WERI-Rb-1 (cell line): ENCODE measurements around the gene NDUFA13.

Experiments
- DNase-seq: peaks from one replicate; pipeline ENCODE4 v3.0.0-alpha.2; 2020
- H3K27ac ChIP-seq: fragments of 250-450 bp; sonication (Bioruptor Pico); 2 replicates; pipeline ENCODE4 v1.5.1; 2020; ENCODE audit warnings: mild to moderate bottlenecking, moderate library complexity
- H3K27me3 ChIP-seq: fragments of 250-450 bp; sonication (Bioruptor Pico); 2 replicates; pipeline ENCODE4 v1.5.1; 2021; ENCODE audit warnings: mild to moderate bottlenecking, low read depth, moderate library complexity; ENCODE audit not compliant: insufficient read depth, severe bottlenecking
- H3K36me3 ChIP-seq: fragments of 250-450 bp; sonication (Bioruptor Pico); 2 replicates; pipeline ENCODE4 v1.5.1; 2020; ENCODE audit warnings: mild to moderate bottlenecking, moderate library complexity
- H3K4me3 ChIP-seq: 2 replicates; pipeline ENCODE4 v1.5.1; 2011; ENCODE audit warnings: low read depth, mild to moderate bottlenecking, control low read depth, low read length
- H3K9me3 ChIP-seq: fragments of 250-450 bp; sonication (Bioruptor Pico); 2 replicates; pipeline ENCODE4 v1.5.1; 2021; ENCODE audit warnings: mild to moderate bottlenecking, moderate library complexity; ENCODE audit not compliant: severe bottlenecking
- TF ChIP-seq, protein P1 (sequence below): IDR thresholded peaks from 2 replicates; pipeline ENCODE4 v1.5.1; 2011; ENCODE audit warnings: low read depth, mild to moderate bottlenecking, control low read depth, inconsistent platforms, low read length

Gene NDUFA13

DNA sequence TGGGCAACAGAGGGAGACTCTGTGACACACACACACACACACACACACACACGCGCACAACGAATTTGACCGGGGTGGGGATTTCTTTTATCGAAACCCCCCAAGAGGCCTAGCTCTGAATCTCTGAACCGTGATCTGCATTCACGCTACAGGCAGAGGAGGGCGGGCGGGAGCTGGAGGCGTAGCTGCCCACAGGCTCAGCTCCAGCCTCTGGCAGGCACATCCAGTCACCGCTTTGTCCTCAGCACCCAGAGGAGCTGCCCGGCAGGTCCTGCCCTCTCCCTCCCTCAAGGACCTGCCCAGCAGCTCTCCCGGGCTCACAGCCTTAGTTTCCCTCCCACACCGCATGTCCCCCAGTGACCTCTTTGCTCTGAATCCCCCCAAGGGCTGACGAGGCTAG, 42.0 kb downstream of the NDUFA13 start:
- TF ChIP-seq, protein P1, sequence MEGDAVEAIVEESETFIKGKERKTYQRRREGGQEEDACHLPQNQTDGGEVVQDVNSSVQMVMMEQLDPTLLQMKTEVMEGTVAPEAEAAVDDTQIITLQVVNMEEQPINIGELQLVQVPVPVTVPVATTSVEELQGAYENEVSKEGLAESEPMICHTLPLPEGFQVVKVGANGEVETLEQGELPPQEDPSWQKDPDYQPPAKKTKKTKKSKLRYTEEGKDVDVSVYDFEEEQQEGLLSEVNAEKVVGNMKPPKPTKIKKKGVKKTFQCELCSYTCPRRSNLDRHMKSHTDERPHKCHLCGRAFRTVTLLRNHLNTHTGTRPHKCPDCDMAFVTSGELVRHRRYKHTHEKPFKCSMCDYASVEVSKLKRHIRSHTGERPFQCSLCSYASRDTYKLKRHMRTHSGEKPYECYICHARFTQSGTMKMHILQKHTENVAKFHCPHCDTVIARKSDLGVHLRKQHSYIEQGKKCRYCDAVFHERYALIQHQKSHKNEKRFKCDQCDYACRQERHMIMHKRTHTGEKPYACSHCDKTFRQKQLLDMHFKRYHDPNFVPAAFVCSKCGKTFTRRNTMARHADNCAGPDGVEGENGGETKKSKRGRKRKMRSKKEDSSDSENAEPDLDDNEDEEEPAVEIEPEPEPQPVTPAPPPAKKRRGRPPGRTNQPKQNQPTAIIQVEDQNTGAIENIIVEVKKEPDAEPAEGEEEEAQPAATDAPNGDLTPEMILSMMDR: no peak
- Histone ChIP-seq H3K36me3 (no peaks in the 10 kb centered on the region), H3K27ac (no peak overlapping the region), H3K9me3 (no peaks in the 10 kb centered on the region), H3K4me3 (no peak overlapping the region), H3K27me3 (no peaks in the 10 kb centered on the region)
- no peak for DNase-seq

DNA sequence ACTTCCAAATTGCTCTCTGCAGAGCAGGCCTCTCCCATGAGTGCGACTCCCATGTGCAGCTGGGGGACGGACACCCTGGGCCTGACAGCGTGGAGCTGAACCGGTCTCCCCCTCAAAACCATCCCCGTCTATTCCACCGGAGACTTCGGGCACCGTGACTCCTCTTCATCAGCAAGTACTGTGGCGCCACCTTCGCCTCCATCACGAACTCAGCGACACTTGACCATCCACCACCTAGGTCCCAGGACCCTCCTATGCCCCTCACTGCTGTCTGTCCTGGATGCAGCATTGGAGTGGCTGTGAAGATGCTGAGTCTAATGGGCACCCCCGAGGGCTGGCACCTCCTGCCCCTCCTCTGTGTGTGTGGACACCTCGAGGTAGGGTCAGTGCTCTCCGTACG, 42.6 kb downstream of the NDUFA13 start:
- Histone ChIP-seq H3K4me3 (no peak overlapping the region), H3K27ac (no peak overlapping the region), H3K27me3 (no peaks in the 10 kb centered on the region), H3K9me3 (no peaks in the 10 kb centered on the region), H3K36me3 (no peaks in the 10 kb centered on the region)
- TF ChIP-seq, protein P1: no peak
- DNase-seq: no peak

DNA sequence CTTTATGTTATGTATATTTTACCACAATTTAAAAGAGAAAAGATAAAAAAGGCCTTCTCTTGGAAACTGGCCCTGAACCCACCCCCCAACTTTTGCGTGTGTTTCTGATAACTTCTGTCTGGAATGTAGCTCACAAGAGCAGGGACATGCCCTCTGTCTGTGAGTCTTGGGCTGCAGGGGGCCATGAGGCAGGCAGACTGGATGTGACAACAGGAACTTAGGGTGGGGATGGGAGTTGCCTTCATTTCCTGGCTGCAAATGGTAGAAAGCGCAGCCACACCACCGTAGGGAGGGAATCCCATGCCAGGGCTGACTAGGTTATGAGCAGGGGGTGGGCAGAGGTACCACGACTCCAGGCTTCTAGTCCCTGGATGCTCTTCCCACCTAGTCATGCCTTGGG, 43.9 kb downstream of the NDUFA13 start:
- TF ChIP-seq, protein P1: no peak
- no peak for DNase-seq
- Histone ChIP-seq H3K36me3 (peaks cover 8% of the 10 kb centered on the region), H3K27me3 (no peaks in the 10 kb centered on the region), H3K9me3 (no peaks in the 10 kb centered on the region), H3K4me3 (no peak overlapping the region), H3K27ac (no peak overlapping the region)

DNA sequence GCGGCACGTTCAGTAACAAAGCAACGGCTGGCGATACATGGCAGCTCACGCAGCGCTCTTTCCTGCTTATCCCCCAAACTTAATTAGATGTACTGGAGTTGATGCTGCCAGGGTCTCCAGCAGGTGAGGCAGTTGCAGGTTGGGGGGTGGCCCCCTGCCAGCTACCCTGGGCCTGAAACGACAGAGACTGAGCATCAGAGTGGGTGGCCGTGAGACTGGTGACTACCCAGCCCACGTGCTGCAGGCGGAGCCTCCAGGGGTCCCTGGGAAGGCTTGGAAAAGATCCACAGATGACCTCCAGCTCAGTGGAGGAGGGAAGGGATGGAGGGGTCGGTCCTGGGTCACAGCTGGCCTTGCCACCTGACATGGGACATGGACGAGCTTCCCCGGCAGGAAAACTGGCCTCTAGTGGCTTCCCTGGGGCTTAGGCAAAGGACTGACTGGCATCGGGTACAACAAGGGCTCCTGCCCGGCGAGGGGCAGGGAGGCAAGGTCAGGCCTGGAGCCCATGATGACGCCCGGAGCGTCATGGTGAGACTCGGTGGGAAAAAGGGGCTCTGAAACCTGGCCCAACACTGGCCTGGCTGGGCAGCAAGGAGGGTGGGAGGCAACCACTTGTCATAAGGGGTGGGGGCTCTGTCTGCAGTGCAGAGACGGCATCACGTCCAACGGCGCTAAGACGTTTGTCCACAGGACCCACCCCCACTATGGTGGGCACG, 46.1 kb downstream of the NDUFA13 start:
- Histone ChIP-seq H3K36me3 (peaks cover 11% of the 10 kb centered on the region), H3K27ac (no peak overlapping the region), H3K27me3 (no peaks in the 10 kb centered on the region), H3K9me3 (no peaks in the 10 kb centered on the region), H3K4me3 (no peak overlapping the region)
- DNase-seq: no peak
- TF ChIP-seq, protein P1: no peak

DNA sequence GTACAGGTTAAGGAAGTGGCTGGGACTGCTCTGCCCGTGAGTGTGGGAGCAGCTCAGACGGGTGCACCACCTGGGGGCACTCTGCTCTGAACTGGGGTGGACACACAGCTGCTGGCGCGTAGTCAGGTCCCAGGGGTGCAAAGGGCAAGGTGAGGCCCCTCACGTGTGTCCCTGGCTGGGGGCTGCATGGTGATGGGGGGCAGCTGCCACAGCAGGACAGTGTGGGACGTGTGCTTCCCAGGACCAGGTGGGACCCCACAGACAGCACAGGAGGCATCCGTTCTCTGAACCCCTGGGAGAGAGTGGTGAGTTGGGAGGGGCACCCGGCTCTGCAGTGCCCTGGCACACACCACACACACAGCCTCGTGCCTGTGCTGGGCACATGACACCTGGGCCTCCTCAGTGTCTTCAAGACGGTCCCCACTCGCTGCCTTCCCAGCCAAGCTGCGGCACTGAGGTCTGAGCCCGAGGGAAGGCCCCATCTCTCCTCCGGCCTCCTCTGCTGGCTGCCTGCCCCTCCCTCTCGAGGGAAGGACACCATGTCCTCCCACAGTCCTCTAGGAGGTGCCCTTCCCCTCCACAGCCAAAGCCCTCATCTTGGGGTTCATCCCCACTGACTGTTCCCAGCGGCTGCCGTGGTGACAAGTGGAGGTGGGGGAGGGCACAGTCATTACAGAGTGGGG, 46.8 kb downstream of the NDUFA13 start:
- DNase-seq: no peak
- no peaks in the 10 kb centered on the region for H3K9me3 ChIP-seq
- no peak overlapping the region for H3K27ac ChIP-seq
- TF ChIP-seq, protein P1: peak; percentile 49
- no peak overlapping the region for H3K4me3 ChIP-seq
- H3K36me3 ChIP-seq: peaks cover 14% of the 10 kb centered on the region
- no peaks in the 10 kb centered on the region for H3K27me3 ChIP-seq
